ENCODE measurements around the gene SLC25A11. TPM values are rescaled to one million over a fixed set of nuclear protein-coding genes. Genes with fewer than 3 reads are reported as not detected.
A peak's percentile ranks its signal among the peaks of the same experiment; 100 is the strongest.

Gene SLC25A11
- total and polyA plus RNA-seq, 4 donors = 28.5 to 54.1 (median 46.0) TPM

GRCh38 chr17:4948166-4948930 is 8.5 kb upstream of the SLC25A11 start, which contains the start of gene PFN1:
TSS of gene PFN1 (minus strand) at chr17:4948530. CDS start at chr17:4948394, 136 bp downstream.
- H3K27ac ChIP-seq (ENCODE audit: low read depth in 1 of 2, low read length in 2 of 2) = peak within 1 kb of the TSS; percentile 95 to 96
- H3K4me1 ChIP-seq (ENCODE audit: control insufficient read depth in 4 of 4, insufficient read depth in 4 of 4, low read length in 3 of 4) = peaks cover 8 to 59% (median 46%) of the 10 kb centered on the region in 4 donors
- H3K9ac ChIP-seq (ENCODE audit: low read depth in 1 of 2, low read length in 2 of 2) = peak within 1 kb of the TSS; percentile 87 to 91
- H3K9me3 ChIP-seq (ENCODE audit: control insufficient read depth in 4 of 4, low read length in 3 of 4) = no peaks in the 10 kb centered on the region
- peak within 1 kb of the TSS; percentile 90 to 96 (median 91) for H3K4me3 ChIP-seq (ENCODE audit: low read depth in 1 of 3, low read length in 3 of 3)
- H3K27me3 ChIP-seq (ENCODE audit: control insufficient read depth in 4 of 4, insufficient read depth in 4 of 4, low read length in 3 of 4) = no peaks in the 10 kb centered on the region
- under 1% methylated on average over 59 of the region's 59 CpGs for WGBS
- DNase-seq (ENCODE audit: low spot score) = peak; percentile 91
- peak in 1 of 2 donors; percentile 46 for TF ChIP-seq RXRA (IDR thresholded peaks at IDR 0.05)
- peak; percentile 32 for TF ChIP-seq YY1 (IDR thresholded peaks at IDR 0.05)
- peak; percentile 39 for TF ChIP-seq NR2F2 (IDR thresholded peaks at IDR 0.05)
- TF ChIP-seq ZBTB33 (IDR thresholded peaks at IDR 0.05) = peak; percentile 76
- TF ChIP-seq MAX (IDR thresholded peaks at IDR 0.05) = no peak
- TF ChIP-seq RAD21 (IDR thresholded peaks at IDR 0.05) = peak; percentile 17 to 21
- TF ChIP-seq HNF4G (IDR thresholded peaks at IDR 0.05) = no peak
- peak; percentile 7 to 43 for TF ChIP-seq GABPA (IDR thresholded peaks at IDR 0.05 in 1 of 2, conservative IDR thresholded peaks at IDR 0.05 in 1 of 2)
- TF ChIP-seq REST (IDR thresholded peaks at IDR 0.05) = peak; percentile 21
- TF ChIP-seq CTCF (IDR thresholded peaks at IDR 0.05; ENCODE audit: low read depth, low read length, missing input control) = no peak
- TF ChIP-seq SP1 (IDR thresholded peaks at IDR 0.05) = peak; percentile 85
- TF ChIP-seq JUND (IDR thresholded peaks at IDR 0.05) = peak in 1 of 2 donors; percentile 49
- TF ChIP-seq EGR1 (IDR thresholded peaks at IDR 0.05; ENCODE audit: low read depth in 2 of 2) = peak; percentile 44 to 52
- TF ChIP-seq FOXA2 (IDR thresholded peaks at IDR 0.05) = no peak
- peak; percentile 38 for TF ChIP-seq ATF3 (IDR thresholded peaks at IDR 0.05)
- TF ChIP-seq FOXA1 (IDR thresholded peaks at IDR 0.05) = no peak
- TF ChIP-seq HNF4A (conservative IDR thresholded peaks at IDR 0.05) = peak; percentile 30 to 42
- TF ChIP-seq TAF1 (conservative IDR thresholded peaks at IDR 0.05) = peak; percentile 54
- peaks cover 4 to 15% (median 9%) of the 10 kb centered on the region in 4 donors for H3K36me3 ChIP-seq (ENCODE audit: control insufficient read depth in 4 of 4, insufficient read depth in 3 of 4, low read depth in 1 of 4, low read length in 3 of 4)

All from liver (tissue), 9 donors.